HepG2 (cell line): ENCODE results near the gene CHFR.

Source experiments
- FOXM1 ChIP-seq: sonication (generic); formaldehyde crosslinking; IDR thresholded peaks from 2 replicates; pipeline ENCODE4 v1.5.0; 2020; ENCODE audit warnings: missing genetic modification reagents
- HOXA3 ChIP-seq: sonication (generic); formaldehyde crosslinking; IDR thresholded peaks from 2 replicates; pipeline ENCODE4 v1.5.0; 2020; ENCODE audit warnings: missing genetic modification reagents
- KLF13 ChIP-seq: sonication (generic); formaldehyde crosslinking; IDR thresholded peaks from 2 replicates; pipeline ENCODE4 v1.4.0; 2020; ENCODE audit warnings: mild to moderate bottlenecking, missing genetic modification reagents
- SRSF9 ChIP-seq: fragments of 200-400 bp; formaldehyde crosslinking; IDR thresholded peaks from 2 replicates; pipeline ENCODE4 v1.6.1; 2018; ENCODE audit warnings: borderline replicate concordance, mild to moderate bottlenecking, low read depth, low read length; ENCODE audit not compliant: insufficient read depth, poor library complexity, severe bottlenecking
- ZNF225 ChIP-seq: sonication (generic); formaldehyde crosslinking; IDR thresholded peaks from 2 replicates; pipeline ENCODE4 v1.4.0; 2020; ENCODE audit warnings: mild to moderate bottlenecking, missing genetic modification reagents
- ZNF883 ChIP-seq: sonication (generic); formaldehyde crosslinking; IDR thresholded peaks from 2 replicates; pipeline ENCODE4 v1.5.1; 2020; ENCODE audit warnings: mild to moderate bottlenecking, missing genetic modification reagents; ENCODE audit errors: not compliant biosample characterization
- TF ChIP-seq, protein P1 (sequence below): sonication (generic); formaldehyde crosslinking; IDR thresholded peaks from 2 replicates; pipeline ENCODE4 v1.5.0; 2020; ENCODE audit warnings: mild to moderate bottlenecking, missing genetic modification reagents, moderate library complexity

DNA sequence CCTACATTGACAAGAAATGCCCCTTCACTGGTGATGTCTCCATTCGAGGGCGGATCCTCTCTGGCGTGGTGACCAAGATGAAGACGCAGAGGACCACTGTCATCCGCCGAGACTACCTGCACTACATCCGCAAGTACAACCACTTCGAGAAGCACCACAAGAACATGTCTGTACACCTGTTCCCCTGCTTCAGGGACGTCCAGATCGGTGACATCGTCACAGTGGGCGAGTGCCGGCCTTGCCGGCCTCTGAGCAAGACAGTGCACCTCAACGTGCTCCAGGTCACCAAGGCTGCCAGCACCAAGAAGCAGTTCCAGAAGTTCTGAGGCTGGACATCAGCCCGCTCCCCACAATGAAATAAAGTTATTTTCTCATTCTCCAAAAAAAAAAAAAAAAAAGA, 61.5 kb downstream of the CHFR start:
- TF ChIP-seq, protein P1, sequence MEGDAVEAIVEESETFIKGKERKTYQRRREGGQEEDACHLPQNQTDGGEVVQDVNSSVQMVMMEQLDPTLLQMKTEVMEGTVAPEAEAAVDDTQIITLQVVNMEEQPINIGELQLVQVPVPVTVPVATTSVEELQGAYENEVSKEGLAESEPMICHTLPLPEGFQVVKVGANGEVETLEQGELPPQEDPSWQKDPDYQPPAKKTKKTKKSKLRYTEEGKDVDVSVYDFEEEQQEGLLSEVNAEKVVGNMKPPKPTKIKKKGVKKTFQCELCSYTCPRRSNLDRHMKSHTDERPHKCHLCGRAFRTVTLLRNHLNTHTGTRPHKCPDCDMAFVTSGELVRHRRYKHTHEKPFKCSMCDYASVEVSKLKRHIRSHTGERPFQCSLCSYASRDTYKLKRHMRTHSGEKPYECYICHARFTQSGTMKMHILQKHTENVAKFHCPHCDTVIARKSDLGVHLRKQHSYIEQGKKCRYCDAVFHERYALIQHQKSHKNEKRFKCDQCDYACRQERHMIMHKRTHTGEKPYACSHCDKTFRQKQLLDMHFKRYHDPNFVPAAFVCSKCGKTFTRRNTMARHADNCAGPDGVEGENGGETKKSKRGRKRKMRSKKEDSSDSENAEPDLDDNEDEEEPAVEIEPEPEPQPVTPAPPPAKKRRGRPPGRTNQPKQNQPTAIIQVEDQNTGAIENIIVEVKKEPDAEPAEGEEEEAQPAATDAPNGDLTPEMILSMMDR (CRISPR knock-in tag) = no peak
- no peak for TF ChIP-seq KLF13 (CRISPR knock-in tag)
- TF ChIP-seq SRSF9 = no peak
- TF ChIP-seq ZNF225 (CRISPR knock-in tag) = no peak
- no peak for TF ChIP-seq ZNF883 (CRISPR knock-in tag)
- no peak for TF ChIP-seq HOXA3
- TF ChIP-seq FOXM1 (CRISPR knock-in tag) = no peak
